ENCODE data around the gene PRMT3.
"Not testable (repeated sequence)": the region's sequence is repeated elsewhere in the genome, so short reads cannot be mapped to it uniquely, and the experiment has no call there.

PRMT3 gene

GRCh38 chr11:20374741-20375300, 12.7 kb upstream of the PRMT3 start:
- no peak for DNase-seq (ENCODE audit: low read depth in 2 of 2)

DNA sequence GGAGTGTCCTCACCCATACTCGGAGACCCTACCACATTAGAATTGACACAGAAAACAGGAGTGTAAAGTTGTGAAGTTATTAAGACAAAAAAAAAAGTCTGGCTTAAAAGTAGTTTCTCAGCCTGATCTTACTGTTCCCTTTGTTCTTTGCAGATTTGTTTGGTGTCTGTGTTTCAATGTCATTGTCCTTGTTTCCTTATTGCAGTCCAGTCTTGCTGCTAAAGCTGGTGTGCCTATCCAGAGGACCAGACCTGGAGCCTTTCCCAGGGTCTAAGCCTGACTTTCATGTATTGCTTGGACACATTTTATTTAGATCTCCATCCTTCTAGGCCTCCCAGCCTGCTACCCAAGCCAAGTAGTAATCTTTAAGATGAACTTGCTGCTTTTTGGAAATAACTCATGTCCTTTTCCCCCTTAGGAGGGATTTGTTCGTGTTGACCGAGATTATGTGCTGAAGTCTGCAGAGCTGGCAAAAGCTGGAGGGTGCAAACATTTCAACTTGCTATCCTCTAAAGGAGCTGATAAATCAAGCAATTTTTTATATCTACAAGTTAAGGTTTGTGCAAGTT, 11.3 kb upstream of the PRMT3 start:
- DNase-seq (ENCODE audit: low read depth in 2 of 2) = no peak

- DNase-seq (ENCODE audit: low read depth in 2 of 2) = not testable (repeated sequence)
These were observed 1.5 kb upstream of the PRMT3 start for GRCh38 chr11:20385996-20386395.

DNA sequence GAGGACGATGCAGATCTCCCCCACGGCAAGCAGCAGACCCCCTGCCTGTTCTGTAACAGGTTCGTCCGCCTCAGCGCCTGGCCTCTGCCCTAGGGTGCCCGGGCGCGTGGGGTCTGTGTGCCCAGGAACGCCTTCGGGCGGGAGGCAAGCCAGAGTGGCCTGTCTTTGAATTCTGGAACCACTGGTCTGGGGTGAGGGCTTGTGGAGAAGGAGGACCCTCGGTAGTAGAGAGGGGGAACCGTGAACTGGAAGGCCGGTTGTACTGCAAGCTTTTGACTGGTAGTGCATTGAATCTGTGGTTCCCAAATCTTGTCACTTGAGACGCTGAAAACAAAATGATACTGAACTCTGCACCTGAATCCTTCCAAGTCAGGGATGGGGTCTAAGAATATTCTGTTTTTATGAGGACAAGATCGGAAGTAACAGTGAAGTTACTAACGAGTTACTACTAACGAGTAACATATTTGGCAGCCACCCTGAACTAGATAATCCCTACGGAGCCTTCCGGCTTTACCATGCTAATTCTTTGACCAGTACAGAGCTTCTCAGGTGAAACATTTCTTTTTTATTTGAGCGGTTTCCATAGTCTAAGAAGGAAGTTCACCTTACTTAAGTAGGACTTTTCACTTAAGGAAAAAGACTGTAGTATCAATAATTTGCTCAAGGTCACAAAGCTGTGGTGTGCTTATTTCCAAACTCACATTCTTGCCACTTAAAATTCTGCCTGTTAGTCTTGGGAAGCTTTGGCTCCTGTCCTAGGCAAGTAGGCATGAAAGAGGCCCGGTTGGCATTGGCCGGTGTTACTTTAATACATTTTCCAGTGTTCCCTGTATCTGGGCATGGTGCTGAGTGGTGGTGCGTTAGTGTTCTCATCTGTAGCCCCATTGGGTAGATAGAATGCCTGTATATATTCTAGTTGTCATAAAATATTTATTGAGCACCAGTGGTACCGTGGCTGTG, 860 bp downstream of the PRMT3 start:
- DNase-seq (ENCODE audit: low read depth in 2 of 2) = no peak

DNA sequence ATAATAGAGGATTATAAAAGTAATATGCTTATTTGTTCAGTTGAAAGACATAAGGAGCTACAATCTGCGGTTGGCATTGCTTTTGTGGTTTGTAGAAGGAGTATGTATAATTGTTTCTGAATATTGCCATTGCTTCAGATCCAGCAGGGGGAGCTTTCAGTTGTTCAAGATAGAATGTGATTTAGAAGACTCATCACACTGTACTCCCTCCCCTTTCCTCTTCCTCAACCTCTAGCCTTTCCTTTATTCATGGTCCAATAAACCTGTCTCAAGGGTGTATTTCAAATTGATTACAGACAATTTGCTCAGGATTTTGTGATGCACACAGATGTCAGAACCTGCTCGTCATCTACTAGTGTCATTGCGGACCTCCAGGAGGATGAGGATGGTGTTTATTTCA, 9.8 kb downstream of the PRMT3 start:
- DNase-seq (ENCODE audit: low read depth in 2 of 2) = no peak

DNA sequence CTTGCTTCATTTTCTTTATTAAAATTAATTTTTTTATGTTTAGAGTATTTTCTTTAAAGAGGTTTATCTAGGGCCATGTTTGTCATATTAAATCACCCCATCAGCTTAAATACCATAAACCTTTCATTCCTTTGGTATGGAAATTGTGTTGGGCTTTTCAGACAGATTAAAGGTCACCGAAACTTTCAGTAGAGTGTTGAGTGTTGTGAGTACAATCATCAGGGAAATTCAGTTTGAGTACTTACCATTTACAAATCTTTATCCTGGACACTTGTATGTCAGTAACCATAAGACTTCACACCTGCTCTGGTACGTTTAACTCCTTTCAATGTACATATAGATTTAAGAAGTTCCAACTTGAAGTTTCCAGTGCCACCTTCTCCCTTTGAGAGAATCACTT, 12.0 kb downstream of the PRMT3 start:
- DNase-seq (ENCODE audit: low read depth in 2 of 2) = no peak

DNA sequence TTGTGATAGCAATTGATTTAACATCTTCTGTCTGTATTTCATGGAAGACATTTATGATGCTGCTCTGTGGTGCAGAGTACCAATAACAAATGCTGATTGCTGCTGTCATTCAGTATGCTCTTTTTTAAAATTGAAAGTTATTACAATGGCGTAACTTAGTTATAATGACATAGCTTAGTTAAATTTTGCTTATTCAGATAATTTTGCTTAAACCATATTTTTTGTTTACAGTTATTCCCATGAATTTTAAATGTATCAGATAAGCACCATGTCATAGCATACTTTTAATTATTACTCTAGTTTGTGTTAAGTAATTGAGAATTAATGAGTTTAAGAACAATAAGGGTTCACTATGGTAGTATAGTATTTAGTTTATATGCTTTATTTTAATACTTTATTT, 15.5 kb downstream of the PRMT3 start:
- DNase-seq (ENCODE audit: low read depth in 2 of 2) = no peak

GRCh38 chr11:20406484-20406883, 19.0 kb downstream of the PRMT3 start:
- no peak for DNase-seq (ENCODE audit: low read depth in 2 of 2)

DNA sequence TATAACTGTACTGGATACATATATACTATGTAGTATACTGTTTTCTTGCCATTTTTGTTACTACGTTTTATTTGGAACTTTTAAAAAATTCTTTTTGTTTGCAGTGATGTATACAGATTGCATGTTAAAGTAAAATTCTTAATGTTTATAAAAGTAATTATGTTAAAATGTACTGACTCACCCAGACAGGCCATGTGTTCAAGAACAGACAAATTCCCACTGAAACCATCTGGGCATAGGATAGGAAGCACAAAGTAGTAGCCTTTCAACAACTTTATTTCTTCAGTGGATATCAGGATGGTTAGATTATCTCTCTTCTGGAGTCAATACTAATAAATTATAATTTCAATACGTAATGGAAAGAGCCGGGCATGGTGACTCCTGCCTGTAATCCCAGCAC, 19.8 kb downstream of the PRMT3 start:
- no peak for DNase-seq (ENCODE audit: low read depth in 2 of 2)

DNA sequence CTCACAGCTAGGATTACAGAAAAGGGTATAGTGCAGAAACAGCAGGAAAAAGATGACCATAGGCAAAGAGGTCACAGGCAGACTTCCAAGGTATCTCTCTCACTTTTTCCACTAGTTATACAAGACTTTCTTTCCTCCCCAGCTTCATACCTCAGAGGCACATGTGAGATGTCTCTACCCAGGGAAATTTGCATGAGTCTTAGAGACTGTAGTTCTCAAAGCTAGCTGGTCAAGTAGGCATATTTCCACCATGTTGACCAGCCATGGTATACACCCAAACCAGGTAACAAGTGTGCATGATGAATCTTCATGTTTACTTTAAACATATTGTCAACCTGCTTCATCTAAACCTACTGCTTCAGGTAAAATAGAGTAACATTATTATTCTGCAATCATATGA, 27.9 kb downstream of the PRMT3 start:
- DNase-seq (ENCODE audit: low read depth in 2 of 2) = no peak

DNA sequence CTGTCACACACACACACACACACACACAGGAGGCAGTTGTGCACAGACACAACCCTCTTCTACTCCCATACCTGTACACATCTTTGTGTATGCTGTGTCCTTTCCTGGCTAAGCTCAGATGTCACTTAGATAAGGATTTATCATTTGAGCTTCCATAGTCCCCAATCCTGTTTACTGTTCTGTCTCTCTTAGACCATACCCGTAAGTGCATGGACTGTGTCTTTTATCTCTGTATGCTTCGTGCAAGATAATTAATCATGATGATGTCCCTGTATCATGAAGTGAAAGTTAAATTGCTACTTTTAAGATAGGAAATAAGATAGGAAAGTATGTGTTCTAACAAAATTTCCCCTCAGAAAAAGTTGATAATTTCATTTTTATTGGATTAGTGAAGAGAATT, 30.3 kb downstream of the PRMT3 start:
- no peak for DNase-seq (ENCODE audit: low read depth in 2 of 2)

DNA sequence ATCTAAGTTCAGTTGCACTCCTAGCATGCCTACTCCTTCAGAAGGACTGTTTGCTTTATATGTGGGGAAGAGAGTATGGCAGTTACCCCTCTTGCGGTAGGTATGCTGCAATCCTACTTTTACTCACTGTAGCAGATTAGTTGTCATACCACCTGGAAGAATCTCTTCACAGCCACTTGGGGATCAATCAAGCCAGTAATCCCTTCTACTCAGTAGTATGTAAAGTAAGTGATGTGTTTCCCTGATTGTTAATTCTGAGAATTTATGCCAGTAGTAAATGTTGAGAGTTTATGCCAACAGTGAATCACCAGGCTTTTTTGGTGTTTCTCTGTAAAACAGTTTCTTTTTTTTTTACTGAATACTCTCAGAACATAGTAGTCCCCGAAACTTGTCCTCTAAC, 34.4 kb downstream of the PRMT3 start:
- DNase-seq (ENCODE audit: low read depth in 2 of 2) = no peak

DNA sequence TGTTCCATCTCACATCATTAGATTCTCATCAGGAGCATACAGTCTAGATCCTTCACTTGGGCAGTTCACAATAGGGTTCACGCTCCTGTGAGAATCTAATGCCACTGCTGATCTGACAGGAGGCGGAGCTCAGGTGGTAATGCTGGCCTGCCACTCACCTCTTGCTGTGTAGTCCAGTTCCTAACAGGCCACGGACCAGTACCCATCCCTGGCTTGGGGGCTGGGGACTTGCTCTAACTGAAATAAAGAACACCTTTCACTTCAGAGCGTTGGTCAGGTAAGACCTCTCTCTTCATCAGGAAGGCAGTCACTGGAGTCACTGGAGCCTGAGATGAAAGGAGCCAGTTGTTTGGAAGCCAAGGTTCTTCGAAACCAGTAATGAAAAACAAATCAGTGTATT, 41.7 kb downstream of the PRMT3 start:
- no peak for DNase-seq (ENCODE audit: low read depth in 2 of 2)

GRCh38 chr11:20438637-20439036, 51.1 kb downstream of the PRMT3 start:
- DNase-seq (ENCODE audit: low read depth in 2 of 2) = no peak

DNA sequence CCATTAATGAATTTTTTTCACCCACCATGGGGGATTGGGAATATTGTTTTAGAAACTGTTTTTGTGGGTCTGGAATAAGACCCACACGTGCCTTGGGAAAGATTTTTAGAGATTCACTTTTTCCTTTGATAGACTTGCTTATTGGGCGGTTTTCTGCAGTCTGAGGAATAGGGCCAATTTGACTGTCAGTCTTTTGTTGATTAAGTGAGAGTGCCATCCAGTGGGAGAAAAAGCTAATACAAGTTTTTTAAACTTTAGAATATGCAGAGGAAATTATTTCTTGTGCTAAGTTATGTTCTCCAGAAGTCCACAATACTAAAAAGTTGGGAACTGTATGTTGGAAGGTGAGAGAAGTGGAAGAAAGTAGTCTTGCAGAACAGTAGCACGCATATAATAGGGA, 56.1 kb downstream of the PRMT3 start:
- DNase-seq (ENCODE audit: low read depth in 2 of 2) = no peak

- no peak for DNase-seq (ENCODE audit: low read depth in 2 of 2)
These were observed 57.0 kb downstream of the PRMT3 start for GRCh38 chr11:20444535-20444934.

- DNase-seq (ENCODE audit: low read depth in 2 of 2) = no peak
These were observed 61.3 kb downstream of the PRMT3 start for GRCh38 chr11:20448834-20449233.

DNA sequence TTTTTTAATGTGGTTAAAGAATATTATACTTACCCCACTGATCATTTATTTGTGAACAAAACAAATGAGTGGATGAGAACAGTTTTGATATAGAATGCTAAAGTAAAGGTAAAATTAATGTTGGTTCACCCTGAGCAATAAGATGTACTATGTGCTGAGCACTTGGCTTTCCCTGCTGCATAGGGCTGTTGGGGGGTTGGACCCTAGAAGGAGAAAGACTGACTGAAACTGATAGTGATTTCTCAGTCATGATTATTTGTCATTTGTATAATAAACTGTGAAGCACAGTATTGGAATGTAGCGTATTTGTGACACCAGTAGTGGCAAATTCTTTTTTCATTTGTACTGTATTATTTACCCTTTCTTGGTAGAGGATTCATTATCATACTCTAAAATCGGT, 63.3 kb downstream of the PRMT3 start:
- DNase-seq (ENCODE audit: low read depth in 2 of 2) = no peak

DNA sequence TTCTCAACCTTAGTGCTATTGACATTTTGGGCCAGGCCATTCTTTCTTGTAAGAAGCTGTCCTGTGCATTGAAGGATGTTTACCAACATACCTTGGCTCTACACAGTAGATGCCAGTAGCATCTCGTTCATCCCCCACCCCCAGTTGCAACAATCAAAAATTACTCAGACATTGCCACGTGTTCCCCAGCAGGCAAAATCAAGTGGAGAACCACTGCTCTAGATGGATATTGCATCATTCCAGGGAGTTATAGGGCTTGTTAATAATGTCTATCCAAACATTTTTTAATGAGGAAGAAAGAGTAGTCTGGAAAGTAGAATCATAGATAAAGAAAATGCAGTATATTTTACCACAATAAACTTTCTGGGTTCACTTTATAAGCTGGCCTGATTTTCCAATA, 64.1 kb downstream of the PRMT3 start:
- DNase-seq (ENCODE audit: low read depth in 2 of 2) = no peak

DNA sequence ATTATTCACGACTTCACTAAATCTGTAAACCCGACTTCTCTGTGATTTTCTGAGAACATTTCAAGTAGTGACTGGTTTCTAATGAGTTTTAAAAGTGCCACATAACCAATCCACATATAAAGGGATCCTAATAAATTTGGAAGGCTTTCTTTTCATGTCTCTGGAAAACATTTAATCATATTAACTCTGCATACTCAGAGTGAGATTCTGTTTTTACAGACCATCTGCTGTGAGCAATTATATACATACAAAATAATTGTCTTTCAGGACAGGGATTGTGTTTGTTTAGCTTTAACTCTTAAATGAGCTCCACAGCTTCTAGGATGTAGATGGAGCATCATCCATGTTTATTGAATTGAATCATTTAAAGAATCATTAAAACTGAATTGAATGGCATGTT, 65.1 kb downstream of the PRMT3 start:
- no peak for DNase-seq (ENCODE audit: low read depth in 2 of 2)

DNA sequence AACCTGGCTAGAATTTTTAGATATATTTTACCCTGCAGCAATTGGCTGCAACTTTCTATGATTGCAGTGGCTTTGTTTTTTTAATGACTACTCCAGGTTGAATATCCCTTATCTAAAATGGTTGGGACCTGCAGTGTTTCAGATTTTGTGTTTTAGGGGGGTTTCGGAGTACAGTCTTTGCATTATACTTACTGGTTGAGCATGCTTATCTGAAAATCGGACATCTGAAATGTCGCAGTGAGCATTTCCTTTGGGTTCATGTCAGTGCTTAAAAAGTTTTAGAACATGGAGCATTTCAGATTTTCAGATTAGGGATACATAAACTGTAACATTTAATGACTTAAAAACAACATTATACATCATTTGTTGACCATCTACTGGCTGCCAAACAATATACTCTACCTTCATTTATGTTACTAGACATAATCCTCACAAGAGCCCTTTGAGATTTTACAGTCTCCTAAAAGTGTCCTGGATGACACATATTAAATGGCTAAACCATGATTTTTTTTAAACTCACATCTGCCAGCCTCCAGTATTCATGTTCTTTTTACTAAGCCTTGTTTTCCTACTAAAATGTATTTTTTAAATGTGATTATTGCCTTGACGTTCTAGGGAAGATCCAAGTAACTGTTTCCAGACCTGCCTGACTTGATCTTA, 66.3 kb downstream of the PRMT3 start:
- no peak for DNase-seq (ENCODE audit: low read depth in 2 of 2)

DNA sequence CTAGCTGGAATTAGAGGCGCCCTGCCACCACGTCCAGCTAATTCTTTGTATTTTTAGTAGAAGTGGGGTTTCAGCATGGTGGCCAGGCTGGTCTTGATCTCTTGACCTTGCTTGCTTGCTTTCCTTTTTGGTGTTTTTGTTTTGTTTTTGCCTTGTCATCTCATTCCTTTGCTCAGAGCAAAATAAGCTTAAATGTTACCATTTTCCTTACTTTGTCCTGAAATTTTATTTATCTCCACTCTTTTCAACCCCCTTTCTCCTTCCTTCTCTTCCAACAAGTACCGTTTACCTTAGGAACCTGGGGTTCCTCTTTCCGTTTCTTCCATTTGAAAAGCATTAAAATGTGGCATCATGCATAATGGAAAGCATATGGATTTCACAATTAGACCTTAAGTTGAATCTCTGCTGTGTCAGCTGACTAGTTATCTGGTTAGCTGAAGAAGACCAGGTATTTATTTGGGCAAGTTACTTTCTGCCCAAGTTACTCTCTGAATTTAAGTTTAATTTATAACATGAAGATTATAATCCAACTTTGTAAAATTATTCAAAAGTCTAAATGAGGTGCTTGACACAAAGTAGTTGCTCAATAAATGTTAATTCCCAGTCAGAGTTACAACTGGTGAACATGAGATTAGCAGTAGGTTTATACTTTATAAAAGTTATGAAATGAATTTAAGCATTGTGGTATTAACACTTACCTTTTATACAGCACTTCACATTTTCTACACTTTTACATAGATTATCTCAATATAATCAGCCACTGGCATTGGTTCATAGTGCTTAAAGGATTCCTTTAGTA, 69.7 kb downstream of the PRMT3 start:
- DNase-seq (ENCODE audit: low read depth in 2 of 2) = no peak

Data from activated CD8-positive, alpha-beta memory T cell treated with anti-CD3 and anti-CD28 coated beads for 4 hours (primary cell).